Measurements from ENCODE around the gene CELSR1. TPM values are rescaled to one million over a fixed set of nuclear protein-coding genes. Genes with fewer than 3 reads are reported as not detected.
A peak's percentile ranks its signal among the peaks of the same experiment; 100 is the strongest.

CELSR1 gene
- total and polyA plus RNA-seq, 2 donors (not counting 1 experiment from before 2014, with no cell fraction given): 30.2 to 34.8 TPM

- Mint-ChIP-seq H3K27ac (no peak overlapping the region), H3K4me1 (peaks cover 9% of the 10 kb centered on the region), H3K4me3 (no peak overlapping the region), H3K27me3 (no peaks in the 10 kb centered on the region), H3K9me3 (ENCODE audit: insufficient read depth) (no peaks in the 10 kb centered on the region)
- Histone ChIP-seq H4K20me1 (ENCODE audit: control insufficient read depth, insufficient read depth, low read length, poor library complexity, severe bottlenecking) (peaks cover 21% of the 10 kb centered on the region), H2AFZ (ENCODE audit: insufficient read depth, low read depth, low read length, poor library complexity, severe bottlenecking) (no peak overlapping the region), H3K27me3 (replicated peaks in 1 of 4; ENCODE audit: control extremely low read depth in 1 of 4, control insufficient read depth in 3 of 4, insufficient read depth in 4 of 4, low read length in 3 of 4) (no peaks in the 10 kb centered on the region), H3K36me3 (replicated peaks in 1 of 2; ENCODE audit: control extremely low read depth in 1 of 2, control insufficient read depth in 1 of 2, extremely low read depth in 1 of 2, insufficient read depth in 2 of 2, low read length in 1 of 2) (peaks cover 0 to 59% of the 10 kb centered on the region in 2 experiments), H3K9ac (ENCODE audit: low read length) (no peak overlapping the region), H3K4me1 (ENCODE audit: control insufficient read depth in 2 of 2, insufficient read depth in 2 of 2, low read length in 2 of 2) (peaks cover 0 to 24% of the 10 kb centered on the region in 2 donors), H3K4me3 (ENCODE audit: control extremely low read depth in 1 of 5, extremely low read depth in 1 of 5, insufficient read depth in 1 of 5, low read depth in 2 of 5, low read length in 4 of 5) (no peak overlapping the region), H3K79me2 (ENCODE audit: control insufficient read depth, insufficient read depth, low read length) (no peaks in the 10 kb centered on the region), H3K27ac (ENCODE audit: low read length in 2 of 2) (no peak overlapping the region), H3K9me3 (ENCODE audit: control extremely low read depth in 1 of 3, control insufficient read depth in 2 of 3, insufficient read depth in 1 of 3, low read length in 2 of 3) (no peaks in the 10 kb centered on the region), H3K4me2 (replicated peaks; ENCODE audit: low read depth, low read length, poor library complexity, severe bottlenecking) (no peak overlapping the region)
- 90% methylated on average over 13 of the region's 14 CpGs for WGBS (ENCODE audit: insufficient coverage)
- CTCF ChIA-PET: interaction anchor here (0.6 to 7.6 kb wide), 3 partner anchors 8 to 202 kb away, joined by 5 to 56 read pairs (median 10); no protein-coding TSS in a partner anchor
- TF ChIP-seq CTCF (IDR thresholded peaks at IDR 0.05) (no peak), EZH2 (IDR thresholded peaks at IDR 0.05; ENCODE audit: borderline replicate concordance, insufficient read depth, low read depth, low read length, poor library complexity, severe bottlenecking) (no peak)
- POLR2A ChIA-PET: no interaction called here
- DNase-seq: no peak
- intact Hi-C loops (cut with micrococcal nuclease): loop anchor here (10.0 kb wide), 1 partner anchor 325 kb away; no protein-coding TSS in a partner anchor
- ATAC-seq (ENCODE audit: low read depth): no peak
Observed at GRCh38 chr22:46359362-46359761, 178.1 kb downstream of the CELSR1 start.

DNA sequence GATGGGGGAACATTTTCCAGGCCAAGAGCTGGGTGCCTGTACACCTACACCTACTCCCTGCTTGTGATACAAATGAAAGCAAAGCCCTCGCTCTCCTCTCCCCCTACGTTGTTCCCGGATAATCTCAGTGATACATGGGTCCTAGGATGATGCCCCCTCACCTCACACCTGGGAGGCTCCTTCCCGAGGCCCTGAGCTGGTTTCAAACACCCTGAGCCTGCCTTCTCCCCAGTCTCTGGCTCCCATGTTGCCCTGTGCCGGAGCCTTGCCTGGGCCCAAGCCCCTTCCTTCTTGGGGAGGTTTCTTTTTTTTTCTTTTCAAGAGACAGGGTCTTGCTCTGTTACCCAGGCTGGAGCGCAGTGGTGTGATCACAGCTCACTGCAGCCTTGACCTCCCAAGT, 178.7 kb downstream of the CELSR1 start:
- Mint-ChIP-seq H3K9me3 (ENCODE audit: insufficient read depth) (no peaks in the 10 kb centered on the region), H3K4me3 (no peak overlapping the region), H3K4me1 (peaks cover 9% of the 10 kb centered on the region), H3K27ac (peak overlapping the region; percentile 32), H3K27me3 (no peaks in the 10 kb centered on the region)
- intact Hi-C loops (cut with micrococcal nuclease): loop anchor here (10.0 kb wide), 1 partner anchor 326 kb away; no protein-coding TSS in a partner anchor
- H3K4me2 ChIP-seq (replicated peaks; ENCODE audit: low read depth, low read length, poor library complexity, severe bottlenecking): no peak overlapping the region
- H4K20me1 ChIP-seq (ENCODE audit: control insufficient read depth, insufficient read depth, low read length, poor library complexity, severe bottlenecking): peaks cover 26% of the 10 kb centered on the region
- no peaks in the 10 kb centered on the region for H3K79me2 ChIP-seq (ENCODE audit: control insufficient read depth, insufficient read depth, low read length)
- no peak overlapping the region for H3K27ac ChIP-seq (ENCODE audit: low read length in 2 of 2)
- H3K4me3 ChIP-seq (ENCODE audit: control extremely low read depth in 1 of 5, extremely low read depth in 1 of 5, insufficient read depth in 1 of 5, low read depth in 2 of 5, low read length in 4 of 5): no peak overlapping the region
- no peaks in the 10 kb centered on the region for H3K27me3 ChIP-seq (replicated peaks in 1 of 4; ENCODE audit: control extremely low read depth in 1 of 4, control insufficient read depth in 3 of 4, insufficient read depth in 4 of 4, low read length in 3 of 4)
- ChIA-PET POLR2A (no interaction called here), CTCF (interaction anchor here (0.6 to 7.6 kb wide), 3 partner anchors 9 to 203 kb away, joined by 5 to 56 read pairs (median 10); no protein-coding TSS in a partner anchor)
- DNase-seq: no peak
- 100% methylated on average over 3 of the region's 6 CpGs for WGBS (ENCODE audit: insufficient coverage)
- H3K4me1 ChIP-seq (ENCODE audit: control insufficient read depth in 2 of 2, insufficient read depth in 2 of 2, low read length in 2 of 2): peaks cover 0 to 21% of the 10 kb centered on the region in 2 donors
- H2AFZ ChIP-seq (ENCODE audit: insufficient read depth, low read depth, low read length, poor library complexity, severe bottlenecking): no peak overlapping the region
- TF ChIP-seq EZH2 (IDR thresholded peaks at IDR 0.05; ENCODE audit: borderline replicate concordance, insufficient read depth, low read depth, low read length, poor library complexity, severe bottlenecking) (no peak), CTCF (IDR thresholded peaks at IDR 0.05) (no peak)
- peaks cover 0 to 59% of the 10 kb centered on the region in 2 experiments for H3K36me3 ChIP-seq (replicated peaks in 1 of 2; ENCODE audit: control extremely low read depth in 1 of 2, control insufficient read depth in 1 of 2, extremely low read depth in 1 of 2, insufficient read depth in 2 of 2, low read length in 1 of 2)
- no peak for ATAC-seq (ENCODE audit: low read depth)
- H3K9me3 ChIP-seq (ENCODE audit: control extremely low read depth in 1 of 3, control insufficient read depth in 2 of 3, insufficient read depth in 1 of 3, low read length in 2 of 3): no peaks in the 10 kb centered on the region
- H3K9ac ChIP-seq (ENCODE audit: low read length): no peak overlapping the region
